ENCODE data around the gene PPP3R1. TPM values are rescaled to one million over a fixed set of nuclear protein-coding genes. Genes with fewer than 3 reads are reported as not detected.
A peak's percentile ranks its signal among the peaks of the same experiment; 100 is the strongest.

The PPP3R1 gene
- total RNA-seq, 3 donors from 2014 or later, result 32.8 to 54.4 (median 34.1) TPM

DNA sequence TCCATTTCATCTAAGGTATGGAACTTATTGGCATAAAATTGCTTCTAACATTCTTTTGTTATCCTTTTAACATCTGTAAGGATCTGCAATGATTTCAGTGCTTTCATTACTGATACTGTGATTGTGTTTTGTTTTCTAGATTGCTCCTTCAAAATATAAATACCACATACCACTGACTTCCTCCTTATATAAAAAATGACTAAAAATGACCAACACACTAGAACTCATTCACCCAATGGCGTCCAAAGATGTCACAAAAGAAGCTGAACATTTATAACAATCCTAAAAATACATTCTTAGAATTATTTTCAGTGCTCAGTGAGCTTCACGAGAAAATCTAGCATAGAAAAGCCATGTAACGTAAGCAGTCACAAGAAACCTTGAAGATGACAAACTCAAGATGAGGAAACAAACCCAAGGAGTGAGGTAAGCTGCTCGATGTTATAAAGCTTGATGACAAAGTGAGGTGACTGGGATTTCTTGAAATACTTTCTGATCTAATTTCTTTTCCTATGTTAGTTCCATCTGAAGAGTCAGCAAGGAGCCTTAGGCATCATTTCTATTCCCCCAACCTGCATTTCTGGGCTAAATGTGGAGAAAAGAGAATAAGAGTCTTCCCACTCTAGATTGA lies 52.1 kb downstream of the PPP3R1 start:
- TF ChIP-seq, protein P1, sequence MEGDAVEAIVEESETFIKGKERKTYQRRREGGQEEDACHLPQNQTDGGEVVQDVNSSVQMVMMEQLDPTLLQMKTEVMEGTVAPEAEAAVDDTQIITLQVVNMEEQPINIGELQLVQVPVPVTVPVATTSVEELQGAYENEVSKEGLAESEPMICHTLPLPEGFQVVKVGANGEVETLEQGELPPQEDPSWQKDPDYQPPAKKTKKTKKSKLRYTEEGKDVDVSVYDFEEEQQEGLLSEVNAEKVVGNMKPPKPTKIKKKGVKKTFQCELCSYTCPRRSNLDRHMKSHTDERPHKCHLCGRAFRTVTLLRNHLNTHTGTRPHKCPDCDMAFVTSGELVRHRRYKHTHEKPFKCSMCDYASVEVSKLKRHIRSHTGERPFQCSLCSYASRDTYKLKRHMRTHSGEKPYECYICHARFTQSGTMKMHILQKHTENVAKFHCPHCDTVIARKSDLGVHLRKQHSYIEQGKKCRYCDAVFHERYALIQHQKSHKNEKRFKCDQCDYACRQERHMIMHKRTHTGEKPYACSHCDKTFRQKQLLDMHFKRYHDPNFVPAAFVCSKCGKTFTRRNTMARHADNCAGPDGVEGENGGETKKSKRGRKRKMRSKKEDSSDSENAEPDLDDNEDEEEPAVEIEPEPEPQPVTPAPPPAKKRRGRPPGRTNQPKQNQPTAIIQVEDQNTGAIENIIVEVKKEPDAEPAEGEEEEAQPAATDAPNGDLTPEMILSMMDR (IDR thresholded peaks at IDR 0.05), result no peak
- TF ChIP-seq POLR2AphosphoS5 (IDR thresholded peaks at IDR 0.05), result no peak
- TF ChIP-seq POLR2A (IDR thresholded peaks at IDR 0.05), result no peak
- DNase-seq (ENCODE audit: low spot score in 2 of 2), result no peak
- no peaks in the 10 kb centered on the region for H3K27me3 ChIP-seq
- H3K4me1 ChIP-seq, result peaks cover 0 to 7% of the 10 kb centered on the region in 2 donors
- no peak overlapping the region for H3K4me3 ChIP-seq
- no peaks in the 10 kb centered on the region for H3K36me3 ChIP-seq
- H3K9me3 ChIP-seq, result no peaks in the 10 kb centered on the region
- intact Hi-C loops (cut with DNase I; ENCODE audit: low total_unique reads), result no loop called here
- no peak overlapping the region for H3K27ac ChIP-seq

DNA sequence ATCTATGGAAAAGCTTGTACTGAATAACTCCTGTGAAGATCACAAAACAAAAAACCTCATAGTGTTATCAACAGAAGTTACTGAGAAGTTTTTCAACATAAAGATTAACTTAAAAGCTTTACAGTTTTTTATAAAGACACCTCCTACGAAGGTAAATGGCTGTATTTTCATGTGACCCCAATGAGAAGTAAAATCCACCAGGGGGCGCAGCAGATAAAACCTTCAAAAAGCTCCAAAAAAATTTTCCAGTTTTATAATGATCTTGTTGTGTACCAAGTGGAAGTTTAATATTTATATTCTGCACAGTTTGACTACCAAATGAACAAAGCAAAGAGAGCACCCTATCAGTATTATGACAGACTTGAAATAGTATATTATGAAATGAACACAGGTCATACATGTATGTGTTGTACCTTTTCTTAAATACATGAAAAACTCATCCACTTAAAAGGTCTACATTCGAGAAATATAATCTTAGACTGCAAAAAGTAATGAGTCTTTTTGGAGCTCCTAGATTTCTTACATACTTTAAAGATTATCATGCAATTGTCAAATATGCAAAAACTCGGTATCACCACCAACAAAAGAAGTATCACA lies 56.1 kb downstream of the PPP3R1 start:
- DNase-seq (ENCODE audit: low spot score in 2 of 2), result no peak
- no peak overlapping the region for H3K27ac ChIP-seq
- intact Hi-C loops (cut with DNase I; ENCODE audit: low total_unique reads), result no loop called here

GRCh38 chr2:68195096-68195495 lies 57.2 kb downstream of the PPP3R1 start:
- no peaks in the 10 kb centered on the region for H3K36me3 ChIP-seq
- H3K4me1 ChIP-seq, result peaks cover 0 to 7% of the 10 kb centered on the region in 2 donors
- DNase-seq (ENCODE audit: low spot score in 2 of 2), result no peak
- H3K27me3 ChIP-seq, result no peaks in the 10 kb centered on the region
- H3K9me3 ChIP-seq, result no peaks in the 10 kb centered on the region
- no peak overlapping the region for H3K27ac ChIP-seq
- no peak overlapping the region for H3K4me3 ChIP-seq
- intact Hi-C loops (cut with DNase I; ENCODE audit: low total_unique reads), result no loop called here
- TF ChIP-seq, protein P1 (IDR thresholded peaks at IDR 0.05), result no peak
- TF ChIP-seq POLR2A (IDR thresholded peaks at IDR 0.05) (no peak), POLR2AphosphoS5 (IDR thresholded peaks at IDR 0.05) (peak in 1 of 3 donors; percentile 48)

More for the DNA sequence above, 56.1 kb downstream of the PPP3R1 start:
- Histone ChIP-seq H3K36me3 (no peaks in the 10 kb centered on the region), H3K4me3 (no peak overlapping the region), H3K4me1 (peaks cover 0 to 7% of the 10 kb centered on the region in 2 donors), H3K27me3 (no peaks in the 10 kb centered on the region), H3K9me3 (no peaks in the 10 kb centered on the region)
- TF ChIP-seq POLR2AphosphoS5 (IDR thresholded peaks at IDR 0.05) (no peak), POLR2A (IDR thresholded peaks at IDR 0.05) (no peak)
- TF ChIP-seq, protein P1 (IDR thresholded peaks at IDR 0.05), result peak in 2 of 3 donors; percentile 44 to 57

DNA sequence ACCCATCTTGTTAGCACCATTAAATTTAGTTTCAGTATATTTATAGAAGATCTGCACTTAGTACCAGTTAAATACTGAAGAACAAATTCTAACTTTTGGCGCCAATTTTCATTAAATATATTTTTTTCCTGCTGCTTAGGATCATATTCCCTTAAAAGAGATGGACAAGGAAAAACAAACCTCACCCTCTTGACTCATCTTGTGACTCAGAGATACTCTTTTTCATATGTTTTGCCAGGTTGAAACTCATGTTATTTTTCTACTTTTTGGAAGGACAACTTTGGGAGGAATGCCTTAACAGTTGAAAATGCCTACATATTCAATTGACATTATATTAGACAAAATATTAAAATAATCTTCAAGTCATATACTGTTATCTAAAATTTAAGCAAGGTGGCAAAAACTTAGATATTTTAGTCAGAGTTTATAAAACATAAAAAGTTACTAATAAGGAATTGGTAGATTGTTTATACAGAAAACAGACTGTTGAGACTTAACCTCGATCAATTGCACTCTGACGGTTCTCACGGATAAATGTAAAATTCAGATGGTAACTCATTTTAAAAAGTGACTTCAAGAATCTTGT lies 58.5 kb downstream of the PPP3R1 start:
- intact Hi-C loops (cut with DNase I; ENCODE audit: low total_unique reads), result no loop called here

More for the DNA sequence above, 58.5 kb downstream of the PPP3R1 start:
- Histone ChIP-seq H3K4me3 (no peak overlapping the region), H3K27me3 (no peaks in the 10 kb centered on the region), H3K4me1 (peaks cover 0 to 7% of the 10 kb centered on the region in 2 donors), H3K9me3 (no peaks in the 10 kb centered on the region), H3K36me3 (no peaks in the 10 kb centered on the region), H3K27ac (peak overlapping the region in 1 of 2 donors; percentile 23)
- TF ChIP-seq, protein P1 (IDR thresholded peaks at IDR 0.05), result no peak
- TF ChIP-seq POLR2A (IDR thresholded peaks at IDR 0.05), result no peak
- no peak for DNase-seq (ENCODE audit: low spot score in 2 of 2)
